Uterus (tissue), 4 donors: ENCODE measurements around the gene CDH16. TPM values are rescaled to one million over a fixed set of nuclear protein-coding genes. Genes with fewer than 3 reads are reported as not detected.

Experiments used
- DNase-seq, 2 donors: peaks; one replicate each; pipeline ENCODE4 v3.0.0-alpha.2; 2019 to 2020
- H3K27ac ChIP-seq, 2 donors: fragments of 200-600 bp; sonication (generic); 1 replicate in 1 of 2; 2 replicates in 1 of 2; pipeline ENCODE4 v1.5.1; 2016 to 2018
- H3K27me3 ChIP-seq, 2 donors: fragments of 200-600 bp; sonication (generic); one replicate each; pipeline ENCODE4 v1.5.1; 2018 to 2019; ENCODE audit warnings: control low read depth in 1 of 2
- H3K36me3 ChIP-seq, 2 donors: fragments of 200-600 bp; sonication (generic); one replicate each; pipeline ENCODE4 v1.5.1; 2019; ENCODE audit warnings: control low read depth in 1 of 2
- H3K4me1 ChIP-seq, 2 donors: fragments of 200-600 bp; sonication (generic); one replicate each; pipeline ENCODE4 v1.5.1; 2018 to 2019; ENCODE audit warnings: control low read depth in 1 of 2
- H3K4me3 ChIP-seq, 2 donors: fragments of 200-600 bp; sonication (generic); 1 replicate in 1 of 2; 2 replicates in 1 of 2; pipeline ENCODE4 v1.5.1; 2018 to 2019; ENCODE audit warnings: mild to moderate bottlenecking in 1 of 2
- H3K9me3 ChIP-seq, 2 donors: fragments of 200-600 bp; sonication (generic); one replicate each; pipeline ENCODE4 v1.5.1; 2019; ENCODE audit warnings: control low read depth in 1 of 2
- POLR2A ChIP-seq, 2 donors: fragments of 450-650 bp; IDR thresholded peaks; one replicate each; pipeline ENCODE4 v1.6.1; 2016; ENCODE audit warnings: antibody characterized with exemption in 2 of 2, mild to moderate bottlenecking in 1 of 2, moderate library complexity in 1 of 2
- intact Hi-C: fragments of 100-400 bp; cut with DNase I; formaldehyde crosslinking; loops from one replicate; pipeline ENCODE4 v1.15.1; 2023; ENCODE audit warnings: low total_unique reads
- total RNA-seq, 4 donors: library from RNA; depleted of rRNA in 3 of 4; stranded (reverse); fragments of >200 nt in 3 of 4; gene quantifications; one replicate each; pipeline versions ENCODE4 v1.1.0 to v1.2.4, GENCODE V29; 2014 to 2023
- TF ChIP-seq, protein P1 (sequence below), 4 experiments: fragments of 200-600 bp in 2 of 4; fragments of 450-650 bp in 2 of 4; sonication (generic) in 2 of 4; IDR thresholded peaks; one replicate each; pipeline ENCODE4 v1.5.1; 2016 to 2019; ENCODE audit warnings: antibody characterized with exemption in 4 of 4, mild to moderate bottlenecking in 2 of 4, moderate library complexity in 1 of 4
- donor health status: DM: yes; HTN: yes; CAD: no.

CDH16 gene
- total RNA-seq, 4 donors from 2014 or later = 12.6 TPM; not detected in 3

DNA sequence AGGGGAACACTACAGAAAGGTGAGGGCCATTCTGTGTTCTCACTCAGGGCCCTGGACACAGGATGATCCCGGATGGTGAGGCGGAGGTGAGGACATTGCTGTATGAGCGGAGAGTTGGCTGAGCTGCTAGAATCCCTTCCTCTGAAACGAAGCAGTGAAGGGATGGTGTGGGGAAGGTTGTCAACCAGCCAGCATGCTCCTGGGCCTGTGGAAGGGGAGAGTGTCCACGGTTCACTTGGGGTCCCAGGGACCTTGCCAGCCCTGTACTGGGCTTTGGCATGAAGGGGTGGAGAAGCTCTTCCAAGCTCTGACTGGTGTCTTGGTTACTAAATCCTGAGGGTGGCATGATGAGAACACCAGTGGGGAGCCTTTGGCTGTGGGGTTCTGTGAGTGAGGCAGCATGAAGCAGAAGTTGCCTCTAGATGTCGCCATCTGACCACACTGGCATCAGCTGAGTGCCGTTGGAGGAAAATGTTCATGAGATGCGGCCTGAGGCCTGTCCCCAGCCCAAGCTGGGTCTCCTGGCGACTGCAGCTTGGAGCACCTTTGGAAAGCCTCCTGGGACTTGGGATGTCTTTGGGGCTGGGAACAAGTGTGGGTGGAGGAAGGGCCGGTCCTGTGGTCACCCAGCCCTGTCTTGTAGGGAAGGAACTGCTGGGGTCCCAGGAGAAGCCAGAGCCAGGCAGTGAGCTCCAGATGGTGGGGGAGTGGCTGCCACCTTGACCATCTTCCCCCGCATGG is 23.6 kb downstream of the CDH16 start:
- DNase-seq = peak; percentile 66 to 76
- H3K4me1 ChIP-seq = peaks cover 4 to 7% of the 10 kb centered on the region in 2 donors
- no peak for TF ChIP-seq POLR2A (IDR thresholded peaks at IDR 0.05)
- TF ChIP-seq, protein P1, sequence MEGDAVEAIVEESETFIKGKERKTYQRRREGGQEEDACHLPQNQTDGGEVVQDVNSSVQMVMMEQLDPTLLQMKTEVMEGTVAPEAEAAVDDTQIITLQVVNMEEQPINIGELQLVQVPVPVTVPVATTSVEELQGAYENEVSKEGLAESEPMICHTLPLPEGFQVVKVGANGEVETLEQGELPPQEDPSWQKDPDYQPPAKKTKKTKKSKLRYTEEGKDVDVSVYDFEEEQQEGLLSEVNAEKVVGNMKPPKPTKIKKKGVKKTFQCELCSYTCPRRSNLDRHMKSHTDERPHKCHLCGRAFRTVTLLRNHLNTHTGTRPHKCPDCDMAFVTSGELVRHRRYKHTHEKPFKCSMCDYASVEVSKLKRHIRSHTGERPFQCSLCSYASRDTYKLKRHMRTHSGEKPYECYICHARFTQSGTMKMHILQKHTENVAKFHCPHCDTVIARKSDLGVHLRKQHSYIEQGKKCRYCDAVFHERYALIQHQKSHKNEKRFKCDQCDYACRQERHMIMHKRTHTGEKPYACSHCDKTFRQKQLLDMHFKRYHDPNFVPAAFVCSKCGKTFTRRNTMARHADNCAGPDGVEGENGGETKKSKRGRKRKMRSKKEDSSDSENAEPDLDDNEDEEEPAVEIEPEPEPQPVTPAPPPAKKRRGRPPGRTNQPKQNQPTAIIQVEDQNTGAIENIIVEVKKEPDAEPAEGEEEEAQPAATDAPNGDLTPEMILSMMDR (IDR thresholded peaks at IDR 0.05) = peak; percentile 75 to 89 (median 78)

GRCh38 chr16:66894055-66894454 is 24.6 kb downstream of the CDH16 start:
- H3K9me3 ChIP-seq = no peaks in the 10 kb centered on the region
- H3K36me3 ChIP-seq = no peaks in the 10 kb centered on the region
- TF ChIP-seq, protein P1 (IDR thresholded peaks at IDR 0.05) = no peak
- TF ChIP-seq POLR2A (IDR thresholded peaks at IDR 0.05) = no peak
- H3K4me1 ChIP-seq = peaks cover 0 to 2% of the 10 kb centered on the region in 2 donors
- H3K4me3 ChIP-seq = no peak overlapping the region
- no peaks in the 10 kb centered on the region for H3K27me3 ChIP-seq
- no peak overlapping the region for H3K27ac ChIP-seq
- intact Hi-C loops = no loop called here
- no peak for DNase-seq

More for the DNA sequence above, 23.6 kb downstream of the CDH16 start:
- no peaks in the 10 kb centered on the region for H3K36me3 ChIP-seq
- H3K27me3 ChIP-seq = no peaks in the 10 kb centered on the region
- intact Hi-C loops = no loop called here
- H3K4me3 ChIP-seq = no peak overlapping the region
- no peak overlapping the region for H3K27ac ChIP-seq
- H3K9me3 ChIP-seq = no peaks in the 10 kb centered on the region

DNA sequence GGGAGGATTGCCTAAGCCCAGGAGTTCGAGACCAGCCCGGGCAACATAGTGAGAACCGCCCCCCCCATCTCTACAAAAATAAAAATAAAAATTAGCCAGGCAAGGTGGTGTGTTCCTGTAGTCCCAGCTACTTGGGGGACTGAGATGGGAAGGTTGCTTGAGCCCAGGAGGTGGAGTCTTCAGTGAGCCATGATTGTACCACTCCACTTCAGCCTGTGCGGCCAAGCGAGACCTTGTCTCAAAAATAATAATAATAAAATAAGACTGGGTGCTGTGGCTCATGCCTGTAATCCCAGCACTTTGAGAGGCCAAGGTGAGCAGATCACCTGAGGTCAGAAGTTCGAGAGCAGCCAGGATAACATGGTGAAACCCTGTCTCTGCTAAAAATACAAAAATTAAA is 26.9 kb downstream of the CDH16 start:
- no peak overlapping the region for H3K27ac ChIP-seq
- H3K4me1 ChIP-seq = no peaks in the 10 kb centered on the region
- H3K36me3 ChIP-seq = no peaks in the 10 kb centered on the region
- intact Hi-C loops = no loop called here
- no peak for TF ChIP-seq POLR2A (IDR thresholded peaks at IDR 0.05)
- TF ChIP-seq, protein P1 (IDR thresholded peaks at IDR 0.05) = no peak
- H3K4me3 ChIP-seq = no peak overlapping the region
- H3K9me3 ChIP-seq = no peaks in the 10 kb centered on the region
- DNase-seq = no peak
- no peaks in the 10 kb centered on the region for H3K27me3 ChIP-seq

DNA sequence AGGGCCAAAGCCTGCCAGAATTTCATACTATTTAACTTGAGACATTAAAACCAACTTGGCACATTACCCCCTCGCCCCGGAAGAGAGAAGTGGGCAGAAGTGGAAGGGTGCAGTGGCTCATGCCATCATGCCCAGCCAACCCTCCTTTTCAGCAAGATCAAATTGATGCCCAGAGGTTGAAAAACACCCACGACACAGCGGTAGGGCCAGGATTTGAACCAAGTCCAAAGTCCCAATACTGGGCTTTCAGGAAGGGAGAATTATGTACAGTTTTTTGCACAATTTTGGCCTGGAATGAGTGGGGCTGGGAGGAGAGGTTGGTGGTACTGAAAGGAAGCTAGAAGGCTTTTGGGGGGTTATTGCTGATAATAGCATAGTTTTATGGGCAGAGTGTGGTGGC is 27.3 kb downstream of the CDH16 start:
- Histone ChIP-seq H3K4me1 (no peaks in the 10 kb centered on the region), H3K9me3 (no peaks in the 10 kb centered on the region), H3K27ac (no peak overlapping the region), H3K27me3 (no peaks in the 10 kb centered on the region), H3K4me3 (no peak overlapping the region), H3K36me3 (no peaks in the 10 kb centered on the region)
- intact Hi-C loops = no loop called here
- DNase-seq = no peak
- TF ChIP-seq POLR2A (IDR thresholded peaks at IDR 0.05) = no peak
- TF ChIP-seq, protein P1 (IDR thresholded peaks at IDR 0.05) = no peak

- DNase-seq = no peak
- no peaks in the 10 kb centered on the region for H3K27me3 ChIP-seq
- no peaks in the 10 kb centered on the region for H3K36me3 ChIP-seq
- H3K4me3 ChIP-seq = no peak overlapping the region
- no peaks in the 10 kb centered on the region for H3K4me1 ChIP-seq
- TF ChIP-seq, protein P1 (IDR thresholded peaks at IDR 0.05) = no peak
- no peak for TF ChIP-seq POLR2A (IDR thresholded peaks at IDR 0.05)
- intact Hi-C loops = no loop called here
- H3K9me3 ChIP-seq = no peaks in the 10 kb centered on the region
- H3K27ac ChIP-seq = no peak overlapping the region
These were observed 27.9 kb downstream of the CDH16 start for GRCh38 chr16:66890799-66891198.
